ENCODE results near the gene CPSF2.

The CPSF2 gene

DNA sequence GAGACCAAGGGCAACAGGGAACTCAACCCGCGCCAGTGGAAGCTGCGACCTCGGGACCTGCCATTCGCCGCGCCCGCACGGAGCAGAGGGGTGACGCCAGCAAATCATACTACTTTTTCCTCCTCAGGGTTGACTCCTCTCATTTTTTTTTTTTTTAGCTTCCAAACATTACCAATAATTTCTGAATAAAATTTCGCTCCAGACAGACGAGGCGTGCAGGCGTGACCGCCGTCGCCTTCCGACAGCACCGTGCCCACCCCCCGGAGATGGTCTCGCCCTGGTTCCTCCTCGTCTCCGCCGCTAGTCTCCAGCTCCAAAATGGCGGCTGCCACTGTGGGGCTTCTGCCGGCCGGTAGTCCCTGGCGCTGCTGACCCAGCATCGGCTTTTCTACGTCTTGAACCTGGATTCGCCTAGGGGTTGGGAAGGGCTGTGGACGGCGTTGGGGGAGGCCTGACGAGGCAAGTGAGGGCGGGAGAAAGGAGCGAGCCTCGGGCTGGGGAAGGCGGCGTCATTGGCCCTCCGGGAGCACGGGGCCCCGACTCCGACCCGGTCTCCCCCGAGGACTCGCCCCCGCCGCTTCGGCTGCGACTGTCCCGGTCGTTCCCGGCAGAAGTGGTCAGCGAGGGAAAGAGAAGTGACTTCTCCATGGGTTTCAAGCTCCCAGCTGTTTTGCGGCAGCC is at the start of gene CPSF2, which contains the start of gene NDUFB1:
CPSF2 (plus strand) TSS at position 300 of the 681 bp plus-strand sequence. CDS start 9,016 bp downstream, outside the sequence.
NDUFB1 (minus strand) TSS at position 37 of the 681 bp plus-strand sequence. CDS start 4,069 bp downstream, outside the sequence.
- peak; percentile 80 for DNase-seq (ENCODE audit: low read depth)

DNA sequence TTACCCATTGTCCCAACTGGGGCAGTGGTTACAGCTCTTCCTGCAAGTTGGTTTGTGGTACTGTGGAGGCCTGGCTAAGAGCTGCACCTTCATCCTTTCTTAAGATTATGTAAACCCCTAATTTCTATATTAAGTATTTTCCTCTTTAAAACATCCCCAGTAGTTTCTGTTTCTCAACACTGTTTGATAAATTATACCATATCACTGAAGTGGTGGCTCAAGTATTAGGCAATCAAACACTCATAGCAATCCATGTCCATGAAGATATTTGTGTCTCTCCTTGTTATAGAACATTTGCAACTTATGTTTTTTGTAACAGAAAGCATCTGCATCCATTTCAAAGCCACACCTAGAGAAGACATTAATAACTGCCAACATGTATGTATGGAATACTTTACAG is 47.2 kb upstream of the CPSF2 start:
- DNase-seq (ENCODE audit: low read depth), result no peak

DNA sequence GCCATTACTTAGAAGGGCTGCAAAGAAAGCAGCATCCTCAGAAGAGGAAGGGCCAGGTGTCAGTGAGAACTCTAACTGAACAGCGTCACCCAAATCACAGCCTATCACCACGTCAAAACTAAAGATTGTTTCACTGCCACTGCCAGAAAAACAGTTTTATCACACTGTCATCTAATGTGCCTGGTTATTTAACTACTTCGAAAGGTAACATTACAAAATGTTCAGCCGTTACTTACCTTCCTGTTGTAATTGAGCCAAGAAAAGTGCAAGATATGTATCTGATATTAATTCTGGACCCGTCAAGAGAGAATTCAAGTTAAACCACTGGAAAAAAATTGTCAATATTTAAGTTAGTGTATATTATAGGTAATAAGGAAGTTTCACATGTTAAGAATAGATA is 33.3 kb upstream of the CPSF2 start:
- DNase-seq (ENCODE audit: low read depth), result no peak

DNA sequence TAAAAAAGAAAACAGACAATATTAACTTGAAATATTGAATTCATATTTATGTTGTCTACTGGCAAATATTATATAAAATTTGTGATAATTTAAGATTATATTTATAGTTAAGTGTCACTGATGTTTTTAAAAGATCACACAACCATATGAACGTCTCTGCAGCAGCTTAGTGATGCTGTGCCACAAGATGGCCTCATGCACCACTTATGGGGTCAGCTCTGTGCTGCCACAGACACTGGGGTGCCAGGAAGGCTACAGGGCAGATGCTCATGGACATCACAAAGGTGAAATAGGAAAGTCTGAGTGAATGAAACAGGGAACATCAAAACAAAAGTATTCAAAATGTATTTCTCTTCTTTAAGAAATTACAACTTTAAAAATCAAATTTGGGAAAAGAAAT is 28.4 kb upstream of the CPSF2 start:
- no peak for DNase-seq (ENCODE audit: low read depth)

DNA sequence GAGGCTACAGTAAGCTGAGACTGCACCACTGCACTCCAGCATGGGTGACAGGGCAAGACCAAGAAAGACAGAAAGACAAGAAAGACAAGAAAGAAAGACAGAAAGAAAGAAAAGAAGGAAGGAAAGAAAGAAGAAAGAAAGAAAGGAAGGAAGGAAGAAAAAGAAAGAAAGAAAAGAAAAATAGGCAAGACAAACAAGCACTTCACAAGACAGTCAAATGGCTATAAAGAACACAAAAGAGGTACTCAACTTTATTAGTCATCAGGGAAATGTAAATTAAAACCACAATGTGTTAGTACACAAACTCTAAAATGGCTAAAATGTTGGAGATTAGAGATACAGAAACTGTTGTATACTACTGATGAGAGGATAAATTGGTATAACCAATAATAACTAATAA is 22.0 kb upstream of the CPSF2 start:
- no peak for DNase-seq (ENCODE audit: low read depth)

DNA sequence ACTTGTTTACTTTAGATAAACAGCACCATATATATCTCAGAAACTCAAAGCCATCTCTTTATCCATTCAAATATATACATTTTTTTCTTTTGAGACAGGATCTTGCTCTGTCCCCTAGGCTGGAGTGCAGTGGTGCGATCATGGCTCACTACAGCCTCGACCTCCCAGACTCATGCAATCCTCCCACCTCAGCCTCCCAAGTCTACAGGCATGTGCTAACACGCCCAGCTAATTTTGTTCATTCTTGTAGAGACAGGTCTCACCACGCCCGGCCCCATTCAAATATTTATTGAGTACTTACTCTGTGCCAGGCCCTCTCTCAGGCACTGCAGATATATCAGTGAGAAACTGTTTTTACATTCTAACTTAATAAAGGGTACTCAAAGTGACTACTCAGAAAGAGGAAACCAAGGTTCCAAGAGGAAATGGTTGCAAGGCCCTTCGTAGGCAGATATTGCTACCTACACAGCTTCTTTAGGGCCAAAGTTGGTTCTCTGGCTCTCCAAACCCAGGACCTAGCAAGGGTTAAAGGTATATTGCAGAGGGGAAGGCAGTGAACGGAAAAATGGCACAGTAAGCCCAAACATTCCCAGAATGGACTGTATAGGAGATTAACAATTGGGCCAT is 18.3 kb upstream of the CPSF2 start:
- DNase-seq (ENCODE audit: low read depth), result no peak

DNA sequence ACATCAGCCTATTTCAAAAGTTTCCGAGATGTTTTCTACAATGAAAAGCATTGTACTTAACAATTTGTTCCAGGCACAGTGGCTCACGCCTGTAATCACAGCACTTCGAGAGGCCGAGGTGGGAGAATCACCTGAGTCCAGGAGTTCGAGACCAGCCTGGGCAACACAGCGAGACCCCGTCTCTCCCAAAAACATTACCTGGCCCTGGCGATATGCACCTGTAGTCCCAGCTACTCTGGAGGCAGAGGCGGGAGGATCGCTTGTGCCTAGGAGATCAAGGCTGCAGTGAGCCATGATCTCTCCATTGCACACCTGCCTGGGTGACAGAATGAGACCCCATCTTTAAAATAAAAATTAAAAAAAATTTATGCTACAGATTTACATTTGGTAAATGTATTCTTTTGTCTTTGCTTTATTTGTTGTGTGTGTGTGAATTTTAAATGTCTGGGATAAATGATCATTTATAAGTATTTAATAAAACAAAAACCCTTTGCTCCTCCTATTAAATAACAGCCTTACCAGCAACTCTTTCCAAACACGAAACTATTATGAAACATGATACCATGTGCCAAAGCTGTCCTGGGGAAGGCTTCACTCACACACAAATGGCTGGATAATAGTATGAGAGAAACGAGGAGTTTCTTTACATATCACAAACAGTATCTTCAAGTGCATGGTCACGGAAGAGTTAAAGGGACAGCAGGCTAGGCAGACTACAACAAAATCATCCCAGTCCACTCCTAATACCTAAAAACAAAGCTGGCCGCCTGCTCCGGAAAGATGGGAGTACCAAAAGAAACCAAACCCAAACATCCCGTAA is 16.5 kb upstream of the CPSF2 start:
- DNase-seq (ENCODE audit: low read depth), result no peak

DNA sequence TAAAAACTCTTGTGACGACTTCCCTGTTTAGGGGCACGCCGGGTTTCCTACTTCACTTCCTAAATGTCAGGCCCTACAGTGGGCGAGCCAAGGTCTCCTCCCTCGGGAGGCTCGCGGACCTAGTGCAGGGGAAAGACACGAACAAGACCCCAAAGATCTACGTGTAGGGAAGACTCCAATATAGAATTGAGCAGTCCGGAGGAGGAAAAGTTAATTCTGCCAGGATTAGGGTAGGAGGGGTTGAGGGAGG is 16.0 kb upstream of the CPSF2 start:
- no peak for DNase-seq (ENCODE audit: low read depth)

DNA sequence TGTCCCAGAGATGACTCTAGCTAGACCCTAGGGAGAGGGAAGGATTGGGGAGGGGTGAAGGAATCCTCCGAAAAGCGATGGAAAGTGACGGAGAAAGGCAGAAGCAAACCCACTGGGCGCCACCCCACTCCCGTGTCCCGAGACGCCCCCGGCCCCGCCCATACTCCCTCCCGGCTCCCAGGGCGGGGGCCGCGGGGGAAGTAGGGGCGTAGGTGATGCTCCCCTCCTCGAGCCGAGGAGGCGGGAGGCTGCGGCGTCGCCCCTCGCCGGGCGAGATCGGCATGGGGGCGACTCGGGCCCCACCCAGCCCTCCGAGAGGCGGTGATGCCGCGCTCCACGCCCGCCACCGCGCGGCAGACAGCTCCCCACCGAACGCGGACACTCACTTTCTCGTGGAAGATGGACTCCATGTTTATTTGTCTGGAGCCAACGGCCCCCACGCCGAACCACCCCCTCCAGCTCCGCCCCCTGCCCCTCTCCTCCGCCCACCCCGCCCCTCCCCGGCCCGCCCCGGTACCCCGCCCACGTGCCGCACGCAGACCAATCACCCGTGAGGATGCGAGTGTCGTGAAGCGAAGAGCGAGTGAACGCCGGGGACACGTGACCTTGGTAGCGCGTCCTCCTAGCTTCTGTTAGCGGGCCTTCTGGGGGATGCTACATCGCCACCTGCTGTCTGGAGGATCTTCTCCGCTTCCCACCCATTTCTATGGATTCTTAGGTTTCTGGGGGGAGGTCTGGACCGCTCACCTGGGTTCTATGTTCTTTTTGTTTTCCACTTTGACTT is 15.4 kb upstream of the CPSF2 start, which contains the start of gene ATXN3:
ATXN3 (minus strand) TSS at position 440 of the 784 bp plus-strand sequence; CDS start at position 410, 30 bp downstream.
- DNase-seq (ENCODE audit: low read depth), result peak; percentile 83

DNA sequence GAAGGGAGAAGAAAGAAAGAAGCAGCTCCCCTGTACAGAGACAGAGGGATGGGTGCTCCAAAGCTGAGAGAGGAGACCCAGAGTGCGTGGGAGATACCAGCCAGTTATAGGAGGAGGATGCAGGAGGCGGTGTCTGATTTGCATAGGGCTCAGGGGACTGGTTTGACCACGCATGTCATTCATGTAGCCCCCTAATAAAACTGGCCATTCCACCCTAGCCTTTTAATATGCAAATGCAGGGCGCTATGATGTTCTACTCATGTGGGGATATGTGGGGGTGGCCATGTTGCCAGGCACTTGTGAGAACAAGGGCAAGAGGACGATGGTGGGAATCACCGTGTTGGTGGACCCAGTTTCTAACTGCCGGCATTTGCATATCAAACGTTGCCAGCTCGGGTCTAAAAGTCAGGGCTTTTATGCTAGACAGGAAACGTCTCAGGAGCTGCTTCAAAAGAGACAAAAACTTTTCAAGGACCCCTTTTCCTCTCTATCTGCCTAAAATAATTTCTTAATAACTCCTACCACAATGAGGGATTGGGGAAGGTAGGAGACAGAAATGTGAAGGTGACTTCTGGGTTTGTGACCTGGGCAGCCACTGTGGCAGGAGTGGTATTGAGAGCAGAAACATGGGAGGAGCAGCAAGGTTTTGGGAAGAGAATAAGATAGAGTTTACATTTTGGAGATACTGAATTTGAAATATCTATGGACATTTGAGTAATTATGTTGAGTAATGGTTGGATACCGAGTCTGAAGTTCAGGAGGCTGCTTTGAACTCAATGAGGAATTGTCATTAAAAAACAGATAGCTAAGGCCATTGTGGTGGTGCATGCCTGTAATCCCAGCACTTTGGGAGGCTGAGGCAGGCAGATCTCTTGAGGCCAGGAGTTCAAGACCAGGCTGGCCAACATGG is 13.2 kb upstream of the CPSF2 start:
- DNase-seq (ENCODE audit: low read depth), result no peak

DNA sequence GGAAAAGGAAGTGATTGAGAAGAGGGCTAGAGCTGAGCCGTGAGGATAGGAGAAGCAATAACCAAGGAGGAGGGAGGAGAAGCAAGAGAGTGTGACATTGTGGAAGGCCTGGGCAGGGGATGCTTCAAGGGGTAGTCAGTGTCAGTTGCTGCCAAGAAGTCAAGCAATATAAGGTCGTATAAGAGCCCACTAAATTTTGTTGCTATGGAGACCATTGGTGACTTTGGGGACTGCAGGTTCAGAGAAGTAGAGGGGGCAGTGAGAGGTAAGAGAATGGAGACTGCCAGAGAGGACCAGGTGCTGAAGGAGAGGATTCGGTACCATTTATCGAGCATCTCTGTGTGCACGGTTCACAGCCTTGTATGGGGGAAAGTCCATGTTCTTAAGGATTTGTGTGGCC is 12.3 kb upstream of the CPSF2 start:
- DNase-seq (ENCODE audit: low read depth), result no peak

DNA sequence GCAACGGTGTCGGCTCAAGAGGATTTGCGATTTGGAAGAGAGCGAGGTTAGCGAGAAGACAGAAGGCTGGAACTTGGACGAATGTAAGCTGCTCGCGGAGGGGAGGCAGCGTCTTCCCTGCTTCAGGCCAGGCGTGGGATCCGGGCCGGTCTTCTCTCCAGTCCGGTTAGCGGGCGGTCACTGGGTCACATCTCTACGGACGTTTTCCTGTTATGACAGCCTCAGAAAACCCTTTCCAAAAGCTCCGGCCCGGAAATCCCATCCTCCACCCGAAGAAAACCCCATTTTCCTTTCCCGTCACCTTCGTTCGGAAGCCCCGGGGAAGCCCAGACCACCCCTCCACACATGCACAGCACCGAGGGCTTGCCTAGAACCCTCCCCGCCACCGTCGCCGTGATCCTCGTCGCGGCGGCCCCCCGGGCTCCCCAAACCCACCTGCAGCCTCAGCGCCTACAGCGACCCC is 531 bp upstream of the CPSF2 start:
- peak; percentile 5 for DNase-seq (ENCODE audit: low read depth)

DNA sequence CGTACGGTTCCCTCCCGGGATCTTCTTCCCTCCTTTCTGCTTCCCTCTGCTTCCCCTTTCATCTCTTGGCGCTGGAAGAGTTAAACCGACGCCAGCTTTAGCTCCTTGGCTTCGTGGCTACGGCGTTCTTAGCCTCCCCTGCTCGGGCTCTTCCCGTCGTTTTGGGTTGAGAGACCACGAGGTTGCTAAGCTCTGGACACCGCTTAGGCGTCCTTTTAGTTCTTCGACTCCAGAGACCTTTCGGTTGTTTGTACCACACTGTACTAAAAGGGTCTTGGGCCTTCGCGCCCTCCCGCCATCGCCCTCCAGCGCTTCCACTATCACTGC is 545 bp downstream of the CPSF2 start:
- DNase-seq (ENCODE audit: low read depth), result no peak

DNA sequence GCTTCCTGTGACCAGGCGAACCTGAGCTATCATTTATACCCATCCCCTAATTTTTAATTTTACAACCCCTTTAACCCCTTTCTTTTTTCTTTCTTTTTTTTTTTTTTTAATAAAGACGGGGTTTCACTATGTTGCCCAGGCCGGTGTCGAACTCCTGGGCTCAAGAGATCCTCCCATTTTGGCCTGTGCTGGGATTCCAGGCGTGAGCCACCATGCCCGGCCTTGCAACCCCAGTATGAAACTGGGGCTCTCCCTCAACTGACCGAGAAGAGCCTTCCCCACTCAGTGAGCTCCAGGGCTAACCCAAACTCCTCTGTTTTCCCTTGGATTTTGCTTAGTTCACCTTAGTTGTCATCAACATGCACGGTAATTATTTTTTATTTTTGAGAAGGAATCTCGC is 992 bp downstream of the CPSF2 start:
- DNase-seq (ENCODE audit: low read depth), result no peak

DNA sequence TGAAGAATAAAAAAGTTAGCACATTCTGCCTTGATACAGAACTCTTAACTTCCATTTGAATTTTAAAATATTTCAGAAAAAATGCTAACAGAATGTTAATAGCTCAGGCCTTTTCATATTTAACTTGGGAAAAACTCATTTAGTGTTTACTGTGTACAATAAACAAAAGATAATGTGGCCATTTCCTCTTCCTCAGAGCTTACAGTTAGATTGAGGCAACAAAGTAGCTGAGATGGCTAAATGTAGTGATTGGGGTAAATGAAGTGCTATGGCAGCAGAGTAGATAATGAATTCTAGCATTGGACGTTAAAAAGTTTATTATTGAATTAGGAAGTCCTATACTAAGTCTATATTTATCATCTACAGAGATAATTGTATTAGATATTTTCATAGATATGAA is 12.7 kb downstream of the CPSF2 start:
- DNase-seq (ENCODE audit: low read depth), result no peak

DNA sequence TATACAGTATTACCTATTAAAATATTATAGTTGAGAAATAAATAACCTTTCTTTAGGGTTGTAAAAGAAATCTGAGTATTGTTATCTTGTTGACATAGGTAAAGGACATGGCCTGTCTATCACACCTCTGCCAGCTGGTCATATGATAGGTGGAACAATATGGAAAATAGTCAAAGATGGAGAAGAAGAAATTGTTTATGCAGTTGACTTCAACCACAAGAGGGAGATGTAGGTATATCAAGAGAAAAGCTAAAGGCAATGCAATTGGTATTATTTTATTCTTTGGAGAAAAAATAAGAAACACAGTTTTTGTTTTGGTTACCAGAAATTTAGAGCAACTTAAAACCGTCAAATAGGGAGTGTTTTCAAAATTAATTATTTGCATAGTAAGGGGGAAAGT is 13.5 kb downstream of the CPSF2 start:
- no peak for DNase-seq (ENCODE audit: low read depth)

DNA sequence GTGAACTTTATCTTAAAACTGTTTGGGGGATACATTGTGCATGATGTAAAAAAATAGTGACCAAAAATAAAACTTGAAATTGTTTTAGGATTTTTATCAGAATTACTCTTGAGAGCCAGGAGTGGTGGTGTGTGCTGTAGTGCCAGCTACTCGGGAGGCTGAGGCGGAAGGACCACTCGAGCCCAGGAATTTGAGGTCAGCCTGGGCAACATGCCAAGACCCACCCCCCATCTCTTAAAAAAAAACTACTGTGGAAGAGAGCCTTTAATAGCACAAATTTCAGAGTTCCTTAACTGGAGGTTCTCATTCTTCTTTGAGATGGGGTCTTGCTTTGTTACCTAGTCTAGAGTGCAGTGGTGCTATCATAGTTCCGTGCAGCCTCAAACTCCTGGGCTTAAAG is 21.5 kb downstream of the CPSF2 start:
- no peak for DNase-seq (ENCODE audit: low read depth)

DNA sequence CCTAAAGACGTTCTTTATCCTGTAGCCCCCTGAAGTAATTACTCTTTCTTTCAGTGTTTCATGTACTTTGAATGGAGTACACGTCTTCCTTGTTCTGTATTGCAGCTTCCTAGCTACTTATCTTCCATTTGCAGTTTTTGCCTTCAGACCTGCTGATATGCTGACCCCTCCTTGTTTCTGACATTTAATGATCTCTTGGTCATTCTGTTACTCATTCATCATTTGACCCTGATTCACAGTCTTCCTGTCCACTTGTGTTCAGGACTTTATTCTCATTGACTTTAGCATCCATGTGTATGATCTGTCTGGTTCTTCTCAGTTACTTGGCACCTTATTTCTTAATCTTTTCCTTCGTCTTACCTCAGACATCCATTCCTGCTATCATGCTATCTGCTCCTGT is 22.2 kb downstream of the CPSF2 start:
- DNase-seq (ENCODE audit: low read depth), result no peak

DNA sequence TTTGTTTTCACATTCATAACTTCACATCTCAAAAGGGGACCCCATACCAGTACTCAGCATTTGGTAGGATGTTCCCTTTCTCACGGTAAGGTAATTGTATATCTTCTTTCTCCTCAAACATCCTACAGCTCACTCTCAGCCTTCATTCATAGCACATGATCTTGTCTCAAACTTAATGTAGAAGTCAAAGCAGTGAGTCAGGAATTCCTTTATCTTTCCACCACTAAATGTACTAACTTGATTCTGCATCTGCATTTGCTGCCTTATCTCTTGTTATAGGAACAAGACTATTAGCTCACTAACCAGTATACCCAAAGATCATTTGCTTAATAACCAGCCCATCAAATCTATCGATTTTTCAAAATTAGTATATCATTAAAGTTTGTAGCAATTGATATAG is 22.9 kb downstream of the CPSF2 start:
- DNase-seq (ENCODE audit: low read depth), result no peak

DNA sequence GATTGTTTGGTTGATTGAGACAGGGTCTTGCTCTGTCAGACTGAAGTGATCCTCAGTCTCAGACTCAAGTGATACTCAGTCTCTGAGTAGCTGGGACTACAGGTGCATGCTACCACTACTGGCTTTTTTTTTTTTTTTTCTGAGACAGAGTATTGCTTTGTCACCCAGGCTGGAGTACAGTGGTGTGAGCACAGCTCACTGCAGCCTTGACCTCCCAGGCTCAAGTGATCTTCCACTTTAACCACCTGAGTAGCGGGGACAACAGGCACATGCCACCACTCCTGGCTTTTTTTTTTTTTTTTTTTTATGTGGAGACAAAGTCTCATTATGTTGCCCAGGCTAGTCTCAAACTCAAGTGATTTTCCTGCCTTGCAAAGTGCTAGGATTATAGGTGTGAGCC is 31.8 kb downstream of the CPSF2 start:
- DNase-seq (ENCODE audit: low read depth), result no peak

DNA sequence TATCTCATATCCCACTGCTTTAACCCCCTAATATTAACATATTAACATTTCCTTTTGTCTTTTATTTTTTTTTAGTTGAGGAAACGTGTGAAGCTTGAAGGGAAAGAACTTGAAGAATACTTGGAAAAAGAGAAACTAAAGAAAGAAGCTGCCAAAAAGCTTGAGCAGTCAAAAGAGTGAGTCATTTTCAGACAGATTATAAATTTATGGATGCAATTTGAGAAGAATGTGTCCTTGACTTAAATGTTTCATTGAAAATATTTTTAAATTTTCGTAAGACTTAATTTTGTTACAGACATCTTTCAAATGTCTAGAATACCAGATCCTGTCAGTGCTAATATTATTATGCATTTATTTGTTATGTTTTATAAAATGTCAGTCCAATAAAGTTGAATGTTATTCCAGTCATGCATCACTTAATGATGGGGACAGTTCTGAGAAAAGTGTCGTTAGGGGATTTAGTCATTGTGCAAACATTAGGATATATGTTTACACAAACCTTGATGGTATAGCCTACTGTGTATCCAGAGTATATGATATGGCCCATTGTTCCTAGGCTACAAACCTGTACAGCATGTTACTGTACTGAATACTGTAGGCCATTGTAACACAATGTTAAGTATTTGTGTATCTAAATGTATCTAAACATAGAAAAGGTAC is 32.6 kb downstream of the CPSF2 start:
- DNase-seq (ENCODE audit: low read depth), result no peak

All from stimulated activated CD8-positive, alpha-beta memory T cell treated with anti-CD3 and anti-CD28 coated beads, Interleukin-15, amount 100 ng/mL, for 1 hour (primary cell).